Measurements from ENCODE around the gene SPN.
"Not testable (repeated sequence)": the region's sequence is repeated elsewhere in the genome, so short reads cannot be mapped to it uniquely, and the experiment has no call there.

SPN gene

GRCh38 chr16:29663016-29663806 is at the start of gene SPN:
TSS of gene SPN (plus strand) at chr16:29663247. CDS start at chr16:29663729, 482 bp downstream.
- DNase-seq, result no peak

GRCh38 chr16:29613307-29614057 is 49.6 kb upstream of the SPN start:
- DNase-seq, result not testable (repeated sequence)

- DNase-seq, result not testable (repeated sequence)
Observed at GRCh38 chr16:29614691-29615314, 48.2 kb upstream of the SPN start.

GRCh38 chr16:29616127-29616526 is 46.9 kb upstream of the SPN start:
- DNase-seq, result not testable (repeated sequence)

- not testable (repeated sequence) for DNase-seq
Observed at GRCh38 chr16:29620591-29620990, 42.5 kb upstream of the SPN start.

- DNase-seq, result not testable (repeated sequence)
Observed at GRCh38 chr16:29622738-29623137, 40.3 kb upstream of the SPN start.

- DNase-seq, result not testable (repeated sequence)
Observed at GRCh38 chr16:29623253-29623652, 39.8 kb upstream of the SPN start.

GRCh38 chr16:29625114-29625513 is 37.9 kb upstream of the SPN start:
- DNase-seq, result not testable (repeated sequence)

GRCh38 chr16:29626778-29627331 is 36.2 kb upstream of the SPN start:
- not testable (repeated sequence) for DNase-seq

- DNase-seq, result not testable (repeated sequence)
Observed at GRCh38 chr16:29627661-29628075, 35.4 kb upstream of the SPN start.

GRCh38 chr16:29628707-29629106 is 34.3 kb upstream of the SPN start:
- DNase-seq, result not testable (repeated sequence)

- DNase-seq, result not testable (repeated sequence)
Observed at GRCh38 chr16:29629318-29629717, 33.7 kb upstream of the SPN start.

- not testable (repeated sequence) for DNase-seq
Observed at GRCh38 chr16:29631658-29632057, 31.4 kb upstream of the SPN start.

- DNase-seq, result not testable (repeated sequence)
Observed at GRCh38 chr16:29635902-29636301, 27.1 kb upstream of the SPN start.

- not testable (repeated sequence) for DNase-seq
Observed at GRCh38 chr16:29636368-29636767, 26.7 kb upstream of the SPN start.

GRCh38 chr16:29638751-29639150 is 24.3 kb upstream of the SPN start:
- DNase-seq, result not testable (repeated sequence)

- DNase-seq, result no peak
Observed at GRCh38 chr16:29641561-29641960, 21.5 kb upstream of the SPN start.

GRCh38 chr16:29643596-29643995 is 19.5 kb upstream of the SPN start:
- DNase-seq, result no peak

- no peak for DNase-seq
Observed at GRCh38 chr16:29644338-29644857, 18.6 kb upstream of the SPN start.

- no peak for DNase-seq
Observed at GRCh38 chr16:29644973-29645693, 17.9 kb upstream of the SPN start.

- DNase-seq, result no peak
Observed at GRCh38 chr16:29645694-29646187, 17.3 kb upstream of the SPN start.

GRCh38 chr16:29646947-29647346 is 16.1 kb upstream of the SPN start:
- DNase-seq, result no peak

Measured in DMS79 (cell line).